ENCODE measurements around the gene MBTPS1.
A peak's percentile ranks its signal among the peaks of the same experiment; 100 is the strongest.

MBTPS1 gene

DNA sequence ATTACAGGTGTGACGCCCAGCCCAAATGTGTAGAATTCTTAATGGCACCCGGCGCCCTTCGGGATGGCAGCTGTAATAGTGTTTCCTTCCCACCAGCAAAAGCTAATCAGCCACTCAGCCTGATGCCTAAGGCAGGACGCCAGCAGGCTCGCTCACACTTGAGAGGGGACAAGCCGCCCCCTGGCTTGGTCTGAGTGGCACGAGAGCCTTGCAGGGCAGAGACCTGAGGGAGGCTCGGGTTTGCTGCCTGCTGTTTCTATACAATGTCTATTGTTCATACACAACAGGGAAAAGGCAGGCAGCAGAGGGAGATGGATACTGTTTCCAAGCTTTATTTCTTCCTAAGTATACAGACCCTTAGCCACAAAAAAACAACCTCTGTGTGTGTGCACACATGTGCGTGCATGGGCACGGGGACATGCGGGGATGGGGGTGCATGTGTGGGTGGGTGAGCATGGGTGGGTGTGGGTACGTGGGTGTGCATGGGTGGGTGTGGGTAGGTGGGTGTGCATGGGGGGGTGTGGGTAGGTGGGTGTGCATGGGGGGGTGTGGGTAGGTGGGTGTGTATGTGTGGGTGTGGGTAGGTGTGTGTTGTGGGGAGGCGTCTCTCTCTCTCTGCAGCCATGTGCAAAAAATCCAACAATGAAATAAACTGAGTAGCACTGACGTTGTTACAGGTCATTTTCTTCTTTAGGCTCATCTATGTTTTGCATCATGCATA, 84.1 kb downstream of the MBTPS1 start:
- peak; percentile 47 for DNase-seq

GRCh38 chr16:84031556-84031955, 85.2 kb downstream of the MBTPS1 start:
- DNase-seq, result no peak

DNA sequence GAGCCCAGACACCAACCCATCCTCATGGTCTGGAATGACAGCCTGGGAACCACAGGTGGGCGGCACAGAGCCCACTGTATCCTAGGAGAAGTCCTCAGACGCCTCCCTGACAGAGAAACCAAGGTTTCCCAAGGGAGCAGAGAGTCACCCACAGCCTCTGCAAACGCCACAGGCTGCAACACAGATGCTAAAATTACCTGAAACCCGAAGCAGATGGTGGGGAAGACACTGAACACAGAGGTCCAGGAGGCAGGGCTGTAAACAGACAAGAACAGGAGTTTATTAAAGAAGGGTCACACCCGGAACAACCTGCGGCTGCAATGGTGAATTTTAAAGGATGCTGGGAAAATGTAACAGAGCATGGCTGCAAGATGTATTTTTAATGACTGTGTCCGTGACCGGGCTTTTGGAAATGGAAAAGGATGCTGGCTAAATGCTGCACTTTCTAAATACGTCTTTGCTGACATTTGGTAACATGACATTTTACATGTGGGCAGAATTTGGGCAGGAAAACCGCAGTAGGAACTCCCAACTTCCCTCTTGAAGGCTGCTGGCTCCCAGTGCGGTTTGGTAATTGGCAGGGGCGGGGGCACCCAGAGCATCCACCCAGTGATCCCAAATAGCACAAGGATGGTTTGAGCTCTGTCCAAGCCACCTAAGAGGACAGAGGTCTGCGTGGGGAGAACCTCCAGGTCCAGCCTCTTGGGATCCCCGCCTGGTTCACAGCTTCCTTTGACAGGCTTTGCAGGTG, 87.3 kb downstream of the MBTPS1 start:
- DNase-seq, result no peak

GRCh38 chr16:84027625-84028024, 89.1 kb downstream of the MBTPS1 start:
- DNase-seq, result no peak

- no peak for DNase-seq
Observed at GRCh38 chr16:84026606-84027005, 90.1 kb downstream of the MBTPS1 start.

DNA sequence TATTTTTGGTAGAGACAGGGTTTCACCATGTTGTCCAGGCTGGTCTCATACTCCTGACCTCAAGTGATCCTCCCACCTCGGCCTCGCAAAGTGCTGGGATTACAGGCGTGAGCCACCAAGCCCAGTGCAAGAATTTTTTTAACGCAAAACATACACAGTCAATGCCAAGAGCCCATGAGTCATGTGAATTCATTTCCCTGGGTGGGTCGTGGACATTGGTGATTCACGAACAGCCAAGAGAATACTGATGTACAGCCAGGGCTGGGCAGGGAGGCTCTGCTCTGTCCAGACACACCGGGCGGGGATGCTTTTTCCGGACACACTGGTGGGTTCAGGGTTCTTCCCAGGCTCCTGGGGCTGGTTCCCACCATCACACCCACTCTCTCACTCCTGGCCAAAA, 91.9 kb downstream of the MBTPS1 start:
- no peak for DNase-seq

DNA sequence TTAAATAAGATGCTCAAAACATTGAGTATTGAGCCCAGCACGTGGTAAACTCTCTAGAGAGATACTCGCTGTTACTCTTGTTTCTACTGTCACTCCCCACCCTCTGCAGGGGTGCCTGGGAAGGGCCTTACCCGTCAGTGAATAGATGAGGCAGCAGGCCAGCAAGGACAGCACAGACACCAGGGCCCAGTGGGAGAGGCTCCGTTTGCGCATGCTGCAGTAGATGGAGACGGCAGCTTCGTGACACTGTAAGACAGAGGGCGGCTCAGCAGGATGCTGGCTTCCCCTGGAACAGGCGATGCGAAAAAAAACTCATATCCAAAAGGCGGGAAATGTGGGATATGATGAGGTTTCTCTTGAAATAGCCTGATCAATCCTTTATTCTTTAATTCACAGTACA, 94.1 kb downstream of the MBTPS1 start:
- DNase-seq, result no peak

- DNase-seq, result no peak
Observed at GRCh38 chr16:84021488-84021887, 95.3 kb downstream of the MBTPS1 start.

- DNase-seq, result no peak
Observed at GRCh38 chr16:84020353-84020752, 96.4 kb downstream of the MBTPS1 start.

- DNase-seq, result no peak
Observed at GRCh38 chr16:84018710-84019109, 98.0 kb downstream of the MBTPS1 start.

DNA sequence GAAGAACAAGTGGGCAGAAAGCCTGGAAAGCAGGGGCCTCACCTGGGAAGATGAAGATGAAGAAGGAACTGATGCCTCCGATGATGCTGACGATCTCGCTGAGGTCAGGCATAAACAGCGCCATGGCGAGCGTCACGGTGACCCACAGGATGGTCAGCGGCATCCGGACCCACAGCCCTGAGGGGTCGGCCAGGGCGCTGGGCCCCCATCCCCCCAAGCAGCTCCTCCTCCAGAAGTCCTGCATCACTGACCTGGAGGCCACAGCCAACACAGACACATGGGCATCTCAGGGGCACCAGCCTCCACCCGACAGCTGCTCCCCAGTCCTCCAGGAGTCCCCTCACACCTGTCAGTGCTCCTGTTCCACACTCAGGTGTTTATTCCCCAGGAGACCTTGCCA, 100.3 kb downstream of the MBTPS1 start:
- no peak for DNase-seq

DNA sequence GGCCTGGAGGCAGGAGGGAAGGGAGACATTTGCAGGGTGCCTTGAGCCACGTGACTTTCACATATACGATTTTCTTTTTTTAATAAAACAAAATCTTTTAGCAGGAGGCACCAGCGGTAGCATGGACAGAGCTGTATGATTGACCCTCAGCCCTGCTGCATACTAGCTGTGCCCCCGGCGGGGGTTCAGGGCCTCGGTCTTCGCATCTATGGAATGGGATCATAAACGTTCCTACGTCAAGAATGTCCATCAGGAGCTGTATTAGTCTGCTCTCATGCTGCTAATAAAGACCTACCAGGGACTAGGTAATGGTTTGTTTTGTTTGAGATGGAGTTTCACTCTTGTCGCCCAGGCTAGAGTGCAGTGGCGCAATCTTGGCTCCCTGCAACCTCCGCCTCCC, 101.3 kb downstream of the MBTPS1 start:
- DNase-seq, result no peak

DNA sequence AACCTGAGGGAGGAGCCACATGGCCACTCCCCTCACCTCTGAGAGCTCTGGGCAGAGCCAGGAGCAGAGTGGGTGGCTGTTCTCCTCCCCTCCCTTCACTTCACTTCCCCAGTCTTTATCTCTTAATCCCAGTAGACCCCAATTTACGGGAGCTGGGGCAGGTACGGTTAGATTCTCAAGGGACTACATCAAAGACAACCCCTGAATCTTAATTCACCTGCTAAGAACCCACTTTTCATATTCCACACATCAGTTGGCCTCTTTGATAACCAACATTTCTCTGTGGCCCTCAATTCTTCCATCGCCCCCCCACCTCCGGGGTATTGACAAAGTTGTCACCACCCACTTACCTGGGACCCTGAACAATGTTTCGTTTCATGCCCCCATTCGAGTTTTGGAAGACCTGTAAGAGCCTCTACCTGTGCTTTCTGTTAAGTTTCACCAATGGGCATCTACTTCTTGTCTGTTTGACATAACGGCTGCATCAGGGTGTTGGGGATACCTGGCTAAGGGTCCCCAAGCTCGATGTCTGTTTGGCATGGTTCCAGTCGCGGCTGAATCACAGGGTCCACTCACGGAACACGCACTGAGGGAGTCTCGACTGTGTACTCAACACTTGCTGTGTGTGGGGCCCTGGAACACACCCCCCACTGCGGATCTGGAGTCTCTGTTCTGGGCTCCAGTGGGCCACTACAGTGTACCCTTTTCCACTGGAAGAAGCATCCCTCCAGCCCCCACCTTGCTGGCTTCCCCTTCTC, 102.0 kb downstream of the MBTPS1 start:
- no peak for DNase-seq

DNA sequence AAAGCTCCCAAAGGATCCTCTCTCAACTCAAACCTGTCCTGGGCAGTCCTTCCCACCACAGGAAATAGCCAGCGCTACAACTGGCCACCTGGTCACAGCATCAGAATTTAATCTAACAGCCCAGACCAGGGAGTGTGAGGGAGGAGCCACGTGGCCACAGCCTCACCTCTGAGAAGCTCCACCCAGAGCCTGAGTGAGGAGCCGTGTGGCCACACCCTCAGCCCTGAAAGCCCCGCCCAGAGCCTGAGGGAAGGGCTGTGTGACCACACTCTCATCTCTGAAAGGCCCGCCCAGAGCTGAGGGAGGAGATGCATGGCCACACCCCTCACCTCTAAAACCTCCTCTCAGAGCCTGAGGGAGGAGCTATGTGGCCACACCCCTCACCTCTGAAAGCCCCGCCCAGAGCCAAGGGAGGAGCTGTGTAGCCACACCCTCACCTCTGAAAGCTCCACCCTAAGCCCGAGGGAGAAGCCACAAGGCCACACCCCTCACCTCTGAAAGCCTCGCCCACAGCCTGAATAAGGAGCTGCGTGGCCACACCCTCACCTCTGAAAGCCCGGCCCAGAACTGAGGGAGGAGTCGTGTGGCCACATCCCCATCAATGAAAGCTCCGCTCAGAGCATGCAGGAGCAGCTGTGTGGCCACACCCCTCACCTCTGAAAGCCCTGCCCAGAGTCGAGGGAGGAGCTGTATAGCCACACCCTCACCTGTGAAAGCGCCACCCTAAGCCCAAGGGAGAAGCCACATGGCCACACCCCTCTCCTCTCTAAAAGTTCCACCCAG, 102.8 kb downstream of the MBTPS1 start:
- peak; percentile 35 for DNase-seq

DNA sequence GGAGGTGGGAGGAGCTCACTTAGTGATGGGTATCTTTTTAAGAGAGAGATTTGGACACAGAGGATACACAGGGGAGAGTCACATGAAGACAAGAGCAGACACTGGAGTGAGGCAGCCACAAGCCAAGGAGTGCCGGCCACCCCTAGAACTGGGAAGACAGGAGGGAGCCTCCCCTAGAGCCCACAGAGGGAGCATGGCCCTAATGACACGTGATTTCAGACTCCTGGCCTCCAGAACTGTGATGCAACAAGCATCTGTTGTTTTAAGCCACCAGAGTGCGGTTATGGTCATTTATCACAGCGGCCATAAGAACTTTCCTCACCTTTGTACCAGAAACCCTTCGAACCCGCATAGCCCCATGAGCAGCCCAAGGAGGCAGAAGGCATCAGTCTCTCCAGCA, 107.5 kb downstream of the MBTPS1 start:
- no peak for DNase-seq

- DNase-seq, result no peak
Observed at GRCh38 chr16:84007965-84008364, 108.8 kb downstream of the MBTPS1 start.

DNA sequence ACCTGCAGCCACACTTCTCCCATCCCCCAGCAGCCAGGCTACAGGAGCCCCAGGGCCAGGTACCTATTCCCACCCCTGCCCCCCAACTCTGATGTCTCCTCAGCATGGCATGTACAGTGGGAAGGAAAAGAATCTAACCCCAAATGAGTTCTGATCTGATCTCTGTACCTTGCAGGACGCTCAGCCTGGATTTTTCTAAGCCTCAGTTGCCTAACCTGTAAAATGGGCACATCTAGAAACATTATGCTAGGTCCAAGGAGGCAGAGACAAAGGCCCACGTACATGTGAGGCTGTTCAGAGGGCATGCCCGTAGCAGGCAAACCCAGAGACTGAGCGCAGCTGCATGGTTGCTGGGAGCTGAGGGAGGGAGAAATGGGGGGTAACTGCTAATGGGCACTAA, 109.2 kb downstream of the MBTPS1 start:
- no peak for DNase-seq

DNA sequence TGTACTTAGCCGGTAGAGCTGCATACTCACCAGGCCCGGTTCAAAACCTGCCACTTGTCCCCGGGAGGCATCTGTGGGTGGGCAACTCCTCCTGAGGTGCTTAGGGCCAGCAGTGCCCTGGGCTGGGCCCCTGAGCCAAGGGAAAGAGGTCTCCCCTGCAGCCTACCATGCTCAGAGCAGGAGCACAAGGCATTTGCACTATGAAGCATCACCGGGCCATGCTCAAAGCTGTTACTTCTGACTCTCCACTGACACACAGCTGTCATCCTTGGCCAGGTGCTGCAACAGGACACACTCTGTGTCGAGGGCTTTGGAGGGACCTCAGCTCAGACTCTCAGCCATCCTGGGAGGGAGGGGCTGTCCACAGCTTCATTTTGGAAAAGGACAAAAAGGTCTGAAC, 111.4 kb downstream of the MBTPS1 start:
- no peak for DNase-seq

DNA sequence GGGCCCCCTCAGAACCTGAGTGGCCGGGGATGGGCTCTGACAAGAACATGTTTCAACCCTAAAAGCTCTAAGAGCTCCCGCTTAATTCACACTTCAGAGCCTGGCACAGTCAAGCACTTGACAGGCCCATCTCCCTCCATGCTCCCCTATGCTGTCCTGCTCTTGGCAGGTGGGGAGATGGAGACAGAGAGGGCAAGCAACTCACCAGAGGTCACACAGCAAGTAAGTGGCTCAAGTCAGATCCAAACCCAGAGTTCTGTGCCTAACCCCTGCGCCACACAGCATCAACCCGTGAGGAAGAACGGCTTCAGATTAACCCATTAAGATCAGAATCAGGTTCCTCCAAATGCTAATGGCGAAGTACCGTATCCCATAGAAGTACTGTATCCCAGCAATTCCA, 112.3 kb downstream of the MBTPS1 start:
- no peak for DNase-seq
